Esophagus (tissue), 2 donors: ENCODE results near the gene C19orf38. TPM values are rescaled to one million over a fixed set of nuclear protein-coding genes. Genes with fewer than 3 reads are reported as not detected.

Experiments
- H3K27ac ChIP-seq, 2 donors: one replicate each; pipeline ENCODE4 v1.5.1; 2013; ENCODE audit warnings: low read depth in 2 of 2, mild to moderate bottlenecking in 2 of 2, inconsistent platforms in 1 of 2, low read length in 1 of 2, moderate library complexity in 1 of 2
- H3K27me3 ChIP-seq, 2 donors: one replicate each; pipeline ENCODE4 v1.6.1; 2013; ENCODE audit warnings: low read length in 2 of 2, control low read depth in 1 of 2, mild to moderate bottlenecking in 1 of 2; ENCODE audit not compliant: insufficient read depth in 2 of 2, control insufficient read depth in 1 of 2
- H3K36me3 ChIP-seq, 2 donors: one replicate each; pipeline ENCODE4 v1.6.1; 2013; ENCODE audit warnings: low read length in 1 of 2; ENCODE audit not compliant: control insufficient read depth in 2 of 2, insufficient read depth in 2 of 2
- H3K4me1 ChIP-seq, 2 donors: one replicate each; pipeline ENCODE4 v1.6.1; 2013; ENCODE audit warnings: low read length in 1 of 2; ENCODE audit not compliant: control insufficient read depth in 2 of 2, insufficient read depth in 2 of 2
- H3K4me3 ChIP-seq, 2 donors: one replicate each; pipeline ENCODE4 v1.5.1; 2013; ENCODE audit warnings: low read length in 2 of 2, mild to moderate bottlenecking in 2 of 2, low read depth in 1 of 2, moderate library complexity in 1 of 2
- H3K9me3 ChIP-seq, 2 donors: one replicate each; pipeline ENCODE4 v1.6.1; 2013; ENCODE audit warnings: mild to moderate bottlenecking in 2 of 2, low read depth in 1 of 2, low read length in 1 of 2, moderate library complexity in 1 of 2; ENCODE audit not compliant: control insufficient read depth in 2 of 2, insufficient read depth in 1 of 2
- WGBS, 2 donors: extraction: QIAGEN DNeasy Blood & Tissue Kit; methylation state at CpG; one replicate each; pipeline ENCODE4 v1.1.7; 2013; 5-methylcytosine and 5-hydroxymethylcytosine counted together
- polyA plus RNA-seq, 2 donors: library from polyadenylated mRNA; stranded (reverse); fragments of 200-250 nt; gene quantifications; one replicate each; pipeline ENCODE4 v1.2.3, GENCODE V29; 2013
- donor health status: healthy with polysubstance abuse.
- donor health status: Bipolar disorder and iron deficiency.

C19orf38 gene
- polyA plus RNA-seq, 2 donors = 0.19 to 0.20 TPM

- WGBS, 2 donors = 75 to 77% methylated on average over 9 of the region's 9 CpGs
- no peaks in the 10 kb centered on the region for H3K27me3 ChIP-seq
- peaks cover 0 to 3% of the 10 kb centered on the region in 2 donors for H3K36me3 ChIP-seq
- no peaks in the 10 kb centered on the region for H3K9me3 ChIP-seq
- H3K27ac ChIP-seq = peak overlapping the region in 1 of 2 donors; percentile 28
- H3K4me3 ChIP-seq = no peak overlapping the region
- H3K4me1 ChIP-seq = peaks cover 12 to 29% of the 10 kb centered on the region in 2 donors
Measured at GRCh38 chr19:10887616-10888367, 39.6 kb downstream of the C19orf38 start.

DNA sequence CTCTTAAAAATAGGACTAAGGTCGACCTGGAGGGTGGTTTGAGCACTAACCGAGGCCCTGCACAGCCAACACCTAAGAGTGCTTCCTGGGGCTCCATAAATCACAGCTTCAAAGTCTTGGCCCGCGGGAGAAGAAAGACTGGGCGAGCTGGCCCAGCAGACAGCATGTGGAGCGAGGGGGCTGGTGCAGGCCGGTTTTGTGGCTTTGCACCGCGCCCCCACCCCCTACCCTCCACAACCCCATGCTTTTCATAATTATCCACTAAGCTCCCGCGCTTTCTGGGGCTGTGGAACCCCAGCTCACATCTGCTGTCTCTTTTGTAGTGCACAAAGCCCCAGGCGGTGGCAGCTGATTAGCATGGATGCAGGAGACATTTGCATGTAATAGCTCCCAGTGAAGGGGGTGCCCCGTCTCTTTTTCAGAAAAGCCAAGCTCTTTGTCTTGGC lies 40.2 kb downstream of the C19orf38 start:
- Histone ChIP-seq H3K4me1 (peaks cover 12 to 26% of the 10 kb centered on the region in 2 donors), H3K36me3 (peaks cover 0 to 3% of the 10 kb centered on the region in 2 donors), H3K4me3 (no peak overlapping the region), H3K27ac (peak overlapping the region in 1 of 2 donors; percentile 28), H3K27me3 (no peaks in the 10 kb centered on the region), H3K9me3 (no peaks in the 10 kb centered on the region)
- 45 to 51% methylated on average over 13 of the region's 13 CpGs for WGBS, 2 donors

DNA sequence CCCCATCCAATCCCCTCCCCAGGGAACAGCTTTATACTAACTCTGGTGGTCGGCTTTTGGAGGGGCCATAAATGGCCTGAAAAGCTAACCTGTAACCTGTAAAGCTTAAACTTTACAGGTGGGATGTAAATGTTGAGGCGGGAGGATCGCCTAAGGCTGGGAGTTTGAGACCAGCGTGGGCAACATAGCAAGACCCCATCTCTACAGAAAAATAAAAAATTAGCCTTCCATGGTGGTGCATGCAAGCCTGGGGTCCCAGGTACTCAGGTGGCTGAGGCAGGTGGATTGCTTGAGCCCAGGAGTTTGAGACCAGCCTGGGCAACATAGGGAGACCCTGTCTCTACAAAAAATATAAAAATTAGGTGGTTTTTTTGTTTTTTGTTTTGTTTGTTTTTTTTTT lies 41.7 kb downstream of the C19orf38 start:
- no peak overlapping the region for H3K27ac ChIP-seq
- WGBS, 2 donors = 95 to 98% methylated on average over 4 of the region's 4 CpGs
- no peak overlapping the region for H3K4me3 ChIP-seq
- H3K27me3 ChIP-seq = no peaks in the 10 kb centered on the region
- peaks cover 0 to 3% of the 10 kb centered on the region in 2 donors for H3K36me3 ChIP-seq
- H3K9me3 ChIP-seq = no peaks in the 10 kb centered on the region
- peaks cover 12 to 29% of the 10 kb centered on the region in 2 donors for H3K4me1 ChIP-seq

DNA sequence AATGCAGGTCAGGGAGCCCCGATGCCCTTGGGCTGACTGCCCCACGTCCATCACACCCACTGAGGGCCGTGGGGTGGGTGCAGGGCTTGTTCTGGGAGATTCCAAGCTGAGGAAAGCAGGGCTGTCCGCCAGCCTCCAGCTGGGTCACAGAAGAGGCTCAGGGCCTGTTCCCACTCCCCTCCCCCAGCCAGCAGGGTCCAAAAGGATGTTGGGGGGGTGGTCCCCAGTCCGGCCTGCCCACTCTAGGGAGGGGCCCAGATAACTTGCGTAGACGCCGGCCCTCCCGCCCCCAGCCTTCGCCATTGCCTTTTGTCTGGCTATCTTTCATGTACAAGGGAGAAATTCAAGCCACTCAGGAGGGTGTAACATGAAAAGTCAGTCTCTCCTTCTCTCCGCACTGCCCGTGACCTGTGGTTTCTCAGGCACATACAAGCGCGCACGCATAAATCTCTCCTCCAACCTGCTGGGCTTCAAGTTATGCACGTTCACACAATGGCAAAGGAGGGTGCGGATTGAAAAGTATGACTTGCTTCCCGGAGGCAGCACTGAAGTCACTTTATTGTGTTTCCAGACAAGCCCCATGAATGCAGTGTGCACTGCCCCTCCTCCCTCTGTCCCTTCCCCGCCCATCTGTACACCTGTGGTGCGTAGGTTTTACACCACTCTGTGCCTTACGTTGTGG lies 43.3 kb downstream of the C19orf38 start:
- Histone ChIP-seq H3K27ac (peak overlapping the region; percentile 95 to 97), H3K4me1 (peaks cover 10 to 32% of the 10 kb centered on the region in 2 donors), H3K27me3 (no peaks in the 10 kb centered on the region), H3K4me3 (no peak overlapping the region), H3K9me3 (no peaks in the 10 kb centered on the region), H3K36me3 (no peaks in the 10 kb centered on the region)
- WGBS, 2 donors = 36 to 39% methylated on average over 21 of the region's 21 CpGs

DNA sequence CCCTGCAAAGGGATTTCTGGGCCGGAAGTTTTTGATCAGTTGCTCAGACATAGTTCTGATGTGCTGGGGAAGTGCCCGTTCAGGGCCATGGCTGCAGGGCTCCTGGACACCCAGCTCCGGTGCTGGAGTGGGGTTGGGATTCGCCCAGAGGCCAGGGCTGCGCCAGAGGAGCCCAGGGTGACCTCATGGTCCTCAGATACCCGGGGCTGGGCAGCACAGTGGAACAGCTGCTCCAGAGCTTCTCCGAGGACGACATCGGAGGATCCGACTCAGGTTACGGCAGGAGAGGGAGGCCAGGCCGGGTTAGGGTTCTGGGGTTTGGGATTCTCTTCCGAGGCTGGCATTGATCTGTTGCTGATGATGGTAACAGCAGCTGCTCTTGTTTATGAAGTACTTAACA lies 44.0 kb downstream of the C19orf38 start:
- no peaks in the 10 kb centered on the region for H3K9me3 ChIP-seq
- whole genome bisulfite sequencing, 2 donors = 70 to 77% methylated on average over 13 of the region's 13 CpGs
- H3K27ac ChIP-seq = peak overlapping the region; percentile 95 to 97
- peaks cover 11 to 34% of the 10 kb centered on the region in 2 donors for H3K4me1 ChIP-seq
- H3K36me3 ChIP-seq = no peaks in the 10 kb centered on the region
- no peaks in the 10 kb centered on the region for H3K27me3 ChIP-seq
- no peak overlapping the region for H3K4me3 ChIP-seq

- H3K27me3 ChIP-seq = no peaks in the 10 kb centered on the region
- H3K4me3 ChIP-seq = no peak overlapping the region
- no peak overlapping the region for H3K27ac ChIP-seq
- no peaks in the 10 kb centered on the region for H3K9me3 ChIP-seq
- WGBS, 2 donors = 92% methylated on average over 7 of the region's 7 CpGs
- H3K36me3 ChIP-seq = no peaks in the 10 kb centered on the region
- peaks cover 6 to 36% of the 10 kb centered on the region in 2 donors for H3K4me1 ChIP-seq
Measured at GRCh38 chr19:10894911-10895213, 46.6 kb downstream of the C19orf38 start.

- Histone ChIP-seq H3K27ac (no peak overlapping the region), H3K27me3 (no peaks in the 10 kb centered on the region), H3K4me1 (peaks cover 6 to 36% of the 10 kb centered on the region in 2 donors), H3K9me3 (no peaks in the 10 kb centered on the region), H3K4me3 (no peak overlapping the region), H3K36me3 (no peaks in the 10 kb centered on the region)
- 86 to 87% methylated on average over 6 of the region's 6 CpGs for WGBS, 2 donors
Measured at GRCh38 chr19:10895363-10895762, 47.1 kb downstream of the C19orf38 start.

DNA sequence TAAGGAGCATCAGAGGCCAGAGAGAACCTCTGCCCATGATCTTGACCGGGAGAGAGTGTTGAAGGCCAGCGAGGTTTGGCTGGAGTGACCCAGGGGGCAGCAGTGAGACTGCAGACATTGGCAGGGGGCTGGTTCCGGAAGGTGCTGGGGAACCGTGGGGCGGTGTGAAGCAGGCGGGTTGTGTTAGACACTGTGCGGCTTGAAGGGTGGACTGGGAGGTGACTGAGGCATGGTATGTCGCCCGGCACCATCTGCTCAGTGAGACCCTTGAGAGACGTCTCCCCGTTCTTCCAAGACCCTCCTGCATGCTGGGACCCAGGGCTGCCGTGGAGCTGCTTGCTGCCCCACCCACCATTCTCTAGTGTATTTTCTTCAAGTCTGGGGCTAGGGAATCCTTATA lies 47.7 kb downstream of the C19orf38 start:
- peaks cover 6 to 33% of the 10 kb centered on the region in 2 donors for H3K4me1 ChIP-seq
- H3K9me3 ChIP-seq = no peaks in the 10 kb centered on the region
- WGBS, 2 donors = 88 to 93% methylated on average over 12 of the region's 12 CpGs
- H3K27ac ChIP-seq = no peak overlapping the region
- H3K27me3 ChIP-seq = no peaks in the 10 kb centered on the region
- H3K4me3 ChIP-seq = no peak overlapping the region
- no peaks in the 10 kb centered on the region for H3K36me3 ChIP-seq

- H3K36me3 ChIP-seq = no peaks in the 10 kb centered on the region
- H3K27me3 ChIP-seq = no peaks in the 10 kb centered on the region
- no peak overlapping the region for H3K4me3 ChIP-seq
- WGBS, 2 donors = 54 to 55% methylated on average over 7 of the region's 7 CpGs
- peaks cover 6 to 29% of the 10 kb centered on the region in 2 donors for H3K4me1 ChIP-seq
- H3K27ac ChIP-seq = no peak overlapping the region
- no peaks in the 10 kb centered on the region for H3K9me3 ChIP-seq
Measured at GRCh38 chr19:10896851-10897526, 48.8 kb downstream of the C19orf38 start.
